ENCODE data around the gene WNK4. TPM values are rescaled to one million over a fixed set of nuclear protein-coding genes. Genes with fewer than 3 reads are reported as not detected.
A peak's percentile ranks its signal among the peaks of the same experiment; 100 is the strongest.

The WNK4 gene
- total RNA-seq, 1 donor from 2014 or later = 8.9 TPM

DNA sequence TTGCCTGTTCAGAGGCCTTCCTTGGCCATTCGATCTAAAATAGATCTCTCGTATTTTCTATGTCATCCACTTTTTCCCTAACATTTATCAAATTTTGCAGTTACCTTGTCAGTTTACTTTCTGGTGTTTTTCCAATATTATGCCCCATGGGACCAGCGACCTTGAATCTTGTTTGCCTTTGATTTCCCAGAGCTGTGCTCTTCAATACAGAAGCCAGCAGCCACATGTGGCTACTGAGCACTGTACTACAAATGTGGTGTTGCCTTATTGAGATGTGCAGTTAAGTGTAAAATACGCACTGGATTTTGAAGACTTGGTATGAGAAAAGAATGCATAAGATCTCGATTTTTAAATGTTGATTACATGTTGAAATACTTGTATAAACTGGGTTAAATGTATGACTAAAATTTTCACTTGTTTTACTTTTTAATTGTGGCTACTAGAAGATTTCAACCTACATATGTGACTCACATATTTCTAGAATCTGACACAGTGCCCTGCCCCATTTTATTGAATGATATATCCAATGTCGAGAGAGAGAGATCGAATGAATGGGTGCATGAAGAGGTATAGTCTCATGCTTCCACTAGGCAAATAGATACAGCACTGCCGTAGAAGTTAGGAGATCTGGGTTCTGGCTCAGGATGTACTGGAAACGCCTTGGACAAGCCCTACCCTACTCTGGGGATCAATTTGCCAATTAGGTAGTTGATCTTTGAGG lies 52.0 kb downstream of the WNK4 start:
- H3K9me3 Mint-ChIP-seq (ENCODE audit: unreplicated experiment) = no peaks in the 10 kb centered on the region
- TF ChIP-seq, protein P1, sequence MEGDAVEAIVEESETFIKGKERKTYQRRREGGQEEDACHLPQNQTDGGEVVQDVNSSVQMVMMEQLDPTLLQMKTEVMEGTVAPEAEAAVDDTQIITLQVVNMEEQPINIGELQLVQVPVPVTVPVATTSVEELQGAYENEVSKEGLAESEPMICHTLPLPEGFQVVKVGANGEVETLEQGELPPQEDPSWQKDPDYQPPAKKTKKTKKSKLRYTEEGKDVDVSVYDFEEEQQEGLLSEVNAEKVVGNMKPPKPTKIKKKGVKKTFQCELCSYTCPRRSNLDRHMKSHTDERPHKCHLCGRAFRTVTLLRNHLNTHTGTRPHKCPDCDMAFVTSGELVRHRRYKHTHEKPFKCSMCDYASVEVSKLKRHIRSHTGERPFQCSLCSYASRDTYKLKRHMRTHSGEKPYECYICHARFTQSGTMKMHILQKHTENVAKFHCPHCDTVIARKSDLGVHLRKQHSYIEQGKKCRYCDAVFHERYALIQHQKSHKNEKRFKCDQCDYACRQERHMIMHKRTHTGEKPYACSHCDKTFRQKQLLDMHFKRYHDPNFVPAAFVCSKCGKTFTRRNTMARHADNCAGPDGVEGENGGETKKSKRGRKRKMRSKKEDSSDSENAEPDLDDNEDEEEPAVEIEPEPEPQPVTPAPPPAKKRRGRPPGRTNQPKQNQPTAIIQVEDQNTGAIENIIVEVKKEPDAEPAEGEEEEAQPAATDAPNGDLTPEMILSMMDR (IDR thresholded peaks at IDR 0.05; ENCODE audit: unreplicated experiment) = no peak
- peaks cover 3% of the 10 kb centered on the region for H3K27me3 Mint-ChIP-seq (ENCODE audit: unreplicated experiment)
- H3K27ac Mint-ChIP-seq (ENCODE audit: unreplicated experiment) = peak overlapping the region; percentile 91
- DNase-seq (ENCODE audit: low spot score) = no peak
- peaks cover 24% of the 10 kb centered on the region for H3K4me1 Mint-ChIP-seq (ENCODE audit: unreplicated experiment)
- peaks cover 8% of the 10 kb centered on the region for H3K36me3 Mint-ChIP-seq (ENCODE audit: low read depth, unreplicated experiment)
- peak overlapping the region; percentile 93 for H3K4me3 Mint-ChIP-seq (ENCODE audit: unreplicated experiment)

DNA sequence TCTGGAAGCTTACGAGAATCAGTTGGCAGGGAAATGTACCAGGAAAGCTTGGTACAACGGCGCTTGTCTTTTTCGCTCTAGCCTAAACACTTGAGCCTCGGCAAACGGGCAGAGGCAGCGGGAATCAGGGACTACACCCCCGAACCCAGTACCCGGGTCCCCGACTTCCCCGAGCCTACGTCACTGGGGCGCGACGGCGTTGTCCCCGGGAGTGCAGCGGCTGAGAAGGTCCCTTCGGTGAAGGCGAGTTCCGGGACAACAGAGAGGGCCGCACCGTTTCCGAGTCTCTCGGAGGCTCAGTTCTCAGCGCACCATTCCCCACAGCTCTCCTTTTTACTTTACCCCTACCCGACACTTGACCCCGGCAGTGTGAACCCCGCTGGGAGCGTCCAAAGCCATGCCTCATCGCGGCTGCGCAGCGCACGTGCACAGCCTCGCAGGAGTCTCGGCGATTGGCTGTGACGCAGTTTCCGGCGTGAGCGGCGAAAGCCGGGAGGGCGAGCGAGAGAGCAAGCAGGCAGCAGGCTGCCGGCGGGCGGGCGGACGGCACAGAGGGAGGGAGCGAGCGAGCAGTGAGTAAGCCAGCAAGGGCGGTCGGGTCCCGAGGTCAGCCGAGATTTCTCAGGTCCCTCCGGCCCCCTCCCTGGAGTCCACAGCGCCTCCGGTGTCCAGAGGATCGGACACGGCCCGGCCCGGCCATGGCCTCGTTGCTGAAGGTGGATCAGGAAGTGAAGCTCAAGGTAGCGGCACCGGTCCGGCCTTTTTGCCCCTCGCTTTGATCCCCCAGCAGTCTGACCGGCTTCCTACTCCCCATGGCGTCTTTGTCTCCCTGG lies 52.7 kb downstream of the WNK4 start, which contains the start of gene PSME3:
Gene PSME3, plus strand, starts transcription at position 464 of the 833 bp plus-strand sequence. Its CDS starts 235 bp downstream, at position 699.
- DNase-seq (ENCODE audit: low spot score) = peak; percentile 87
- peak within 1 kb of the TSS; percentile 93 for H3K4me3 Mint-ChIP-seq (ENCODE audit: unreplicated experiment)
- peaks cover 14% of the 10 kb centered on the region for H3K36me3 Mint-ChIP-seq (ENCODE audit: low read depth, unreplicated experiment)
- TF ChIP-seq, protein P1 (IDR thresholded peaks at IDR 0.05; ENCODE audit: unreplicated experiment) = no peak
- H3K4me1 Mint-ChIP-seq (ENCODE audit: unreplicated experiment) = peaks cover 24% of the 10 kb centered on the region
- H3K27me3 Mint-ChIP-seq (ENCODE audit: unreplicated experiment) = peaks cover 3% of the 10 kb centered on the region
- H3K9me3 Mint-ChIP-seq (ENCODE audit: unreplicated experiment) = no peaks in the 10 kb centered on the region
- H3K27ac Mint-ChIP-seq (ENCODE audit: unreplicated experiment) = peak within 1 kb of the TSS; percentile 91

GRCh38 chr17:42833767-42834422 lies 53.5 kb downstream of the WNK4 start:
- TF ChIP-seq, protein P1 (IDR thresholded peaks at IDR 0.05; ENCODE audit: unreplicated experiment) = no peak
- Mint-ChIP-seq H3K9me3 (ENCODE audit: unreplicated experiment) (no peaks in the 10 kb centered on the region), H3K27me3 (ENCODE audit: unreplicated experiment) (peaks cover 3% of the 10 kb centered on the region), H3K4me1 (ENCODE audit: unreplicated experiment) (peaks cover 24% of the 10 kb centered on the region), H3K27ac (ENCODE audit: unreplicated experiment) (peak overlapping the region; percentile 62), H3K36me3 (ENCODE audit: low read depth, unreplicated experiment) (peaks cover 18% of the 10 kb centered on the region), H3K4me3 (ENCODE audit: unreplicated experiment) (peak overlapping the region; percentile 93)
- DNase-seq (ENCODE audit: low spot score) = no peak

DNA sequence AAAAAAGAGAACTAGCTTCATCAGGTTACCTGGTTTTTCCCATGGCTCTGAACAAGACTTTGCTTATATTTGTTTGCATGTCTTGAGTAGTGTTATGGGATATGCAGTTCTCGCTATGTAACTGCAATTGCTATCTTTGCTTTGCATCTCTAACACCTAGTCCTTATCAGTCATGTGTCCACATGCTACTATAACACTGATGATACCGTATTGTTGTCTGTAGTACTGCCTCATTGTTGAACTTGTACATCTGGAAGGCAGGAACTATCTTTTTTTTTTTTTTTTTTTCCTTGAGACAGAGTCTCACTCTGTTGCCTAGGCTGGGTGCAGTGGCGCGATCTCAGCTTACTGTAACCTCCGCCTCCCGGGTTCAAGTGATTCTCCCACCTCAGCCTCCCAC lies 55.3 kb downstream of the WNK4 start:
- TF ChIP-seq, protein P1 (IDR thresholded peaks at IDR 0.05; ENCODE audit: unreplicated experiment) = no peak
- Mint-ChIP-seq H3K4me3 (ENCODE audit: unreplicated experiment) (no peak overlapping the region), H3K9me3 (ENCODE audit: unreplicated experiment) (no peaks in the 10 kb centered on the region), H3K4me1 (ENCODE audit: unreplicated experiment) (peaks cover 18% of the 10 kb centered on the region), H3K27ac (ENCODE audit: unreplicated experiment) (no peak overlapping the region), H3K27me3 (ENCODE audit: unreplicated experiment) (peaks cover 3% of the 10 kb centered on the region), H3K36me3 (ENCODE audit: low read depth, unreplicated experiment) (peaks cover 25% of the 10 kb centered on the region)
- no peak for DNase-seq (ENCODE audit: low spot score)
